HL-60/S4 (cell line): ENCODE results near the gene ACAD11.
"Not testable (repeated sequence)": the region's sequence is repeated elsewhere in the genome, so short reads cannot be mapped to it uniquely, and the experiment has no call there.

Source experiments
- in situ Hi-C: fragments of 300-500 bp; cut with MboI; formaldehyde crosslinking; loops from 2 replicates; pipeline ENCODE4 v1.14.3; 2022; ENCODE audit warnings: low sequenced_read_pairs

Gene ACAD11

DNA sequence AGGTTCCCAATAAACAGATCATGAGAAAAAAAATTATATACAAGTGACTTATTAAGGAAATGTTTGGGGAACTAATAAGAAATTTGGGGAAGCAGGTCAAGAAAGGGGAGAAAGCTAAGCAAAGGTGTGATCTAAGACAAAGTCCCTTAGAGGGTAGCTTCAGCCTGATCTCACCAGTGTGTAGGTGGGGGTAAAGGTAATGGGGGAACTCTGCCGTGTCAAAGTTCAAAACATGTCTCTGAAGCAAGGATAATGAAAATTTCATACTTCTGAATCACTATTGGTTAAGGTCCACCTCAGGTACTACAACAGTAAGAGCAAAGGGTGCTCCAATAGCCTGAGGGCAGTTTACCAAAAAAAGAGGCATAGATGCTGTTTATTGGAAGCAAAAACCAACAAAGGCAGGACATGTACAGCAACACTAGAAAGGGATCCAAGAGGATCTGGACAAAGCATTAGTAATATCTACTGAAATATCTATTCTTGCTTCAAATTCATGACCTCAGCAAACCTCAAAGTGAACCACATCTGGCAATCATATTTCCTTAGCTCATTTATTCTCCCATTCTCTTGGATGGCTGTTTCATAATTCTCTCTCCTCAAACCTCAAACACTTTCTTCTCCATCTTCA is 6.9 kb downstream of the ACAD11 start:
- in situ Hi-C loops: loop anchor here (10.0 kb wide), 1 partner anchor 108 kb away; no protein-coding TSS in a partner anchor

DNA sequence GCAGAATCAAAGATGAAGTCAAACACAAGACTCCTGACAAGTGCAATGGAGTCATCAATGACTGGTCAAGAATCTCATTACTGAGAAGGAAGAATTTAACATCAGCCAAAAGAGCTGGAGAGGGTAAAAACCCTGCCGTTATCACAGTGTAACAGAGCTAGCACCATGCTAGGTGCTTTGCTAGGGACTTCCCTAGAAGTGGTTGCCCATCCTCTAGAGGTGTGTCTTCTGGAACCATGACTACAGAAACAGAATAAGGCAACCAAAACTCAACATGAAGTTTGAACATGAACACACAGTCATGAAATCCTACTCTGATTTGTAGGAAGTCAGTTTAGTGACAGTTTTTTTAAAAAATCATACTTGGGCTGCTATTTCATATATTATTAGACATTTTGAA is 9.5 kb downstream of the ACAD11 start:
- in situ Hi-C loops: loop anchor here (10.0 kb wide), 1 partner anchor 105 kb away; no protein-coding TSS in a partner anchor

DNA sequence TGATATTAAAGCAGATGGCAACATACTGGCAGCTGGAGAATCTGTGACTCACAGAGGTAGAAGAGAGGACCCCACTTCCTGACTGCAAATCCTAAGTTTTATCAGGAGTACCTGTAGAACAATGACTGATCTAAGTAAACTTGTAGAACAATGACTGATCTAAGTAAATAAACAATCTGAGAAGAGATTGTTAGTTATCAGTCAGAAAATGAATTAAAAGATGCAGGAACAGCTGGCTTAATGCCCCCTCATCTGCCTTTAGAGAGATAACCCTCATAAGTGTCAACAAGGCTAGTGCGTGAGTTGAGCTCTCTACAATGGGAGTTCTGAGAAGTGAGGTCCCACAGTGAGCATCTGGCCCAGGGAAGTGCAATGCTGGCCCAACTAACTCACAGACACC is 14.6 kb downstream of the ACAD11 start:
- in situ Hi-C loops: loop anchor here (25.0 kb wide), 1 partner anchor 383 kb away; no protein-coding TSS in a partner anchor

DNA sequence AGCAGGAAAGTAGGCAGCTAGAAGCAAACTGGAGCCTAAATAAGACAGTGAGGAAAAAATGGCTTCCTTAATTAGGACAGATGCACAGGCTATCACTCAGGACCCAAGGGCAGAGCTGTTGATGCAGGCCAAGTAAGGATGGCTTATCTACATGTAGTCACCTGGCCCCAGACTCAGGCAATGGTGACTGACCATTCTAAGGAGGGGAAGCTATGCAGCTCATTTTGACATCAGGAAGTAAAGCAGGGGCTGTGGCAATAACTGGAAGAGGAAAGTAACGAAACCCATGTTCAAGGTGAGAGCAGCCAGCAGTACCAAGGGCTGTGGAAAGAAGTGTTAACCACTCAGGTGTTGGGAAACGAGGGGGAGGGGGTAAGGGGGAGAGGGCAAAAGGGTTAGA is 16.2 kb downstream of the ACAD11 start:
- in situ Hi-C loops: loop anchor here (25.0 kb wide), 1 partner anchor 381 kb away; no protein-coding TSS in a partner anchor

DNA sequence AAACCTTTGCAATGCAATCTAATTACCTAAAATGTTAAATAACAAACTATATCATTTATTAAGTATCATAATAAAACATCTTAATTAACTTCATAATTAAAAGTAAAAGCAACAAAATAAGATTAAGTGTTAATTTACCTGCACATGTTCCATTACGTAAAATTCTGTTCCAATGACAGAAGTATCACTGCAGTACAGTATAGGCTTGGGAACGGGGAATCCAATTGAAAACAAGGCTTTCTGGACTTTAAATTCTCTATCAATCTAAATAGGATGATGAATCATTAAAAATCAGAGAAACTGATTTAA is 17.1 kb downstream of the ACAD11 start:
- in situ Hi-C loops: loop anchor here (25.0 kb wide), 1 partner anchor 380 kb away; no protein-coding TSS in a partner anchor

DNA sequence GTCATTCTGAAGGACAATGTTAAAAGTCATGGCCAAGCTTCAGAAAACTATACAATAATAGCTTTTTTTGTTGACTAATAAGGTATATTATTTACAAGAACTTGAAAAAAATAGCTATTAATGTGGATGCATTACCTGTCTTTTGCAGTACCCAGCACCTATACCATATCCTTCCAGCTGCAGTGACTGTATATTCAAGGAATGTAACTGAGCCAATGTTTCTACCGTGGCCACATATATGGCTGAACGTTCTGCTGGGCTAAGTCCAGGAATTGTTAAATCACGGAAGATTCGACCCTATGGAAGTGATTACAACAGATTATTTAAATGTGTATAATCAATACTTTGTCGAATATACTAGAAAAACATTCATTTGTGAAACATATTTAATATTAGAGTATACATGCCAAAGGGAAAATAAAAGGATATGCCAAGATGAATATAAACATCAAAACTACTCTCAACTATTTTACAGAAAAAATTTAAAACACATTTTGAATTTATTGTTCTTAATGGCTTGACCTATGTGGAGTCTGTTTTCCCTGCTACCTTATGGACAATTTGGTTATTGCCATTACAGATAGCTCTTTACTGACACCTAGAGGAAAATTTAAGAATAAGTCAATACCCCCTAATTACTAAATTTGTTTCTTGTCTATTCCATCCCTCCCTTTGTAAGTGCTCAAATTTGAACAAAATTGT is 17.6 kb downstream of the ACAD11 start:
- in situ Hi-C loops: loop anchor here (25.0 kb wide), 1 partner anchor 380 kb away; no protein-coding TSS in a partner anchor

DNA sequence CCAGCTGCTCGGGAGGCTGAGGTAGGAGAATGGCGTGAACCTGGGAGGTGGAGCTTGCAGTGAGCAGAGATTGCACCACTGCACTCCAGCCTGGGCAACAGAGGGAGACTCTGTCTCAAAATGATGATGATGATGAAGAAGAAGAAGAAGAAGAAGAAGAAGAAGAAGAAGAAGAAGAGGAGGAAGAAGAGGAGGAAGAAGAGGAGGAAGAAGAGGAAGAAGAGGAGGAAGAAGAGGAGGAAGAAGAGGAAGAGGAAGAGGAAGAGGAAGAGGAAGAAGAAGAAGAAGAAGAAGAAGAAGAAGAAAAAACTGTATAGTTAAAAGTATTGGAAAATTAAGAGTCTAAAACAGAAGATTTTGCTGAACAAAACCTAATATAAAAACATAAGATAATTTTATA is 18.2 kb downstream of the ACAD11 start:
- in situ Hi-C loops: loop anchor here (25.0 kb wide), 1 partner anchor 379 kb away; no protein-coding TSS in a partner anchor

DNA sequence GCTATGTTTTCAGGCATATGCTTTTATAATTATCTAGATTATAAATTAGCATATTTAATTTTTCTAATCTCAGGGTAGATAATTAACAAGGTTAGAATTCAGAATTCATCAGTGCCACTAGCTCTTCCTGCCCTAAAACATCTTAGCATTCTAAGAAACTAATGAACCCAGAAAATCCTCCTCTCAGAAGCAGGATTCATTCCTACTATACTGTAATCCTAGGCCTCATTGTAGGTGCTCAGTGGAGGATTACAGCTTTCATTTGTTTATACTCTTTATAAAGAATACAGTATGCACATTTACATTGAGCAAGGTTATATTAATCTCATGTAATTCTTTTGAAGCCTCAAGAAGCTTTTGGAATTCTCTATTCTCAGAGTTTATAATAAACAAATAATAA is 20.9 kb downstream of the ACAD11 start:
- in situ Hi-C loops: loop anchor here (25.0 kb wide), 1 partner anchor 376 kb away; no protein-coding TSS in a partner anchor

DNA sequence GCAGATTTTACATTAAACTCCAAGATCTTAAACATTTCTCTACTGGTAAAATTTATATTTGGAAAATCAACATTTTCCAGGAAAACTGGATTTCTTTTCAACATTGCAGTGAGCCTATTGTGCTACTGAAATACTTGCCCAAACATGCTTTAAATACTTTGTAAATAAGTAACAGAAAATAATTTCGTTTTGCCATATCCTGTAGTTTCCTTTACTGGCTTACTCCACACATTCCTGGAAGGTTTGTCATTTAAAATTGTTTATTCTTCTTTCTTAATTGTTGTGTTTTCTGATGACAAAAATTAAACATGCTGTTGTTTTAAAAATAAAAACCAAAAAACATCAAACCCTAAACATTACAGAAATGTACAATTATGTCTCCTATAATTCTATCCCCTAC is 22.0 kb downstream of the ACAD11 start:
- in situ Hi-C loops: loop anchor here (25.0 kb wide), 1 partner anchor 375 kb away; no protein-coding TSS in a partner anchor

DNA sequence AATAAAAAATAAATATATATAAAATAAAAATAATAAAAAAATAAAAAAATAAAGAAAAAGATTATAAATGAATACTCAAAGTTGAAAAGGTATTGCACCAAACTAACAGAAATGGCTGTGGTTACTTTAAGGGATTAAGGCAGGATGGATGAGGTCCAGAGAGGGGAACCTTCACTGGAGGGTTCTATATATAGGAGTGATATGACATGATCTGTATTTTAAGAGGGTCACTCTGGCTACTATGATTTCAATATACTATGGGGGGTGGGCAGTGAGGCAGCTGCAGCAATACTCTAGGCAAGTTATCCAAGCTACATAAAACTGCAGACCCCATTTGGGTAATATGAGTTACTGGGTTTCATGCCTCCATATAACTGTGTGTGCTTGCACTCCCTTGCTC is 24.6 kb downstream of the ACAD11 start:
- in situ Hi-C loops: loop anchor here (25.0 kb wide), 1 partner anchor 373 kb away; no protein-coding TSS in a partner anchor

DNA sequence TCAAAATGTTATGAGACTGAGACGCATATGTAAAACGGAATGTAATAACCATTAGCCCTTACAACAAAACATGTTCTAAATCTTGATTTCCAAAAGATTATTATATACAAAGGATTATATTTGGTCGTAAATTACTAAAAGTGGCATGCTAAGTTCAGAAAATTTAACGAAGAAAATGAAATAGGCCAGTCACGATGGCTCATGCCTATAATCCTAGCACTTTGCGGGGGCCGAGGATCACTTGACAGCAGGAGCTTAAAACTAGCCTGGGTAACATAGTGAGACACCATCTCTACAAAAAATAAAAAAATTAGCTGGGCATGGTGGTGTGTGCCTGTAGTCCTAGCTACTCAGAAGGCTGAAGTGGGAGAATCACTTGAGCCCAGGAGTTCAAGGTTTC is 29.0 kb downstream of the ACAD11 start:
- in situ Hi-C loops: loop anchor here (25.0 kb wide), 1 partner anchor 368 kb away; no protein-coding TSS in a partner anchor

DNA sequence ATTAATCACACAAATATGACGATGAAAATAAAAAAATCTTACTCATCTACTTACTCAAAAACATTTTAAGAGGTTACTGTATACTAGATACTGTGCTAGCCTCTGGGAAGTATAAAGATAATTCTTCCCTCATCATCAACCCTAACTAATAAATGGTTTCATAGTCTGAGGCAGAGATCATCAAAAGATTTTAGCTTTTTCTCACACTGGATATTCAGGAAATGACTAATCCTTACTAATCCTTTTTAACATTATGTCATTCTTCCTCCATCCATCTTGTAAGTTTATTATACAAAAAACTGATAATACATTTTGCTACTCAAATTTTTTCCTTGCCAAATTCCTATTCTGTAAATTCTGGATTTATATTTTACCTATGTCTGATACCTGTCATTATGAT is 29.7 kb downstream of the ACAD11 start:
- in situ Hi-C loops: loop anchor here (25.0 kb wide), 1 partner anchor 368 kb away; no protein-coding TSS in a partner anchor

DNA sequence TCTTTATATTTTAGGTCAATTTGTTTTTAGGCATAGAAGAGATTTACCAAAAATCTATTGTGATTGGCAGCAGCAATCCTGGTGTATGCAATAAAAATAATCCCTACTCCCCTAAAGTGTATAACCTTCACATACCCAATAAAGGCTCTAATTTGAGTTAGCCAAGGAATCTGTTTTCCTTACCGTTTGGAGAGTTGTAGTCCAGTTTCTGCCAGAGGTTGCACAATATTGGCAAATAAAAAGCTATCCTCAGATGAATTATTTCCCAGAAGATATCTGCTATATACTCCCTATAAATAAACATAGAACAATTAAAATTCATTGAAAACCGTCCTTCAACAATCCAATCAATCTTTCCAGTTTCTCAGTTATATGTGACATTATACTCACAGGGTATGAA is 31.5 kb downstream of the ACAD11 start:
- in situ Hi-C loops: loop anchor here (25.0 kb wide), 1 partner anchor 366 kb away; no protein-coding TSS in a partner anchor

DNA sequence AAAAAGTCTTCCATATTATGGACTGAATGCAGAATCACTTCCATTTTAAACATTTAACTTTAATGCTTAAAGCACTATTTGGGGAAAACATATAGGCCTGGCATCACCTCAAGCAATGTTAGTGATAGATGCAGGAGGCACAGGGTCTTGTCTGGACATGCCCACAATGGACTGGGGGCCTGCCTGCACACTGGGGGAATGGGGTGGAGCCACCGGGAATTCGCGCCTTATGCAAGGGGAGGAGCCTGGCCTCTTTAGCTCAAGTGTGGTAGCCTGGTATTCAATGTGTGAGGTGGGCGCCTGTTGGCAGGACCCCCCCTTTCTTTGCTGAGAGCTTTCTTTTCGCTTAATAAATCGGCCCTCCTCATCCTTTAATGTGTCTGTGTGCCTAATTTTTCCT is 32.7 kb downstream of the ACAD11 start:
- in situ Hi-C loops: loop anchor here (25.0 kb wide), 1 partner anchor 365 kb away; no protein-coding TSS in a partner anchor

DNA sequence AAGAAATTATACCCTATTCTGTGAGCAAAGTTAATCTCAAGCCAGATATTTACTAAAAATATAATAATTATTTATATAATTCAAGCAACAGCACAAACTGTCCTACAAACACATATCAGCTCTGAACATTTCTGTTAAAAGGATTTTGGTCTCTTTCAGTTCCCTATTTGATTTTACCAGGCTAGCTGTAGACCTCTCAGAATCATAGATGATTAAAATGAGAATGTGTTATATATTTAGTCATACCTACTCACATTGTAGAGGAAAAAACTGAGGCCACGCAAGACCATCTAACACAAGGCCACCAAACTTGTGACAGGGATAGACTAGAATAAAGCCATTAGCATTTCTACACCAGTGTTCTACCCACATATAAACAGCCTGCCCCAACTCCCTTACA is 34.0 kb downstream of the ACAD11 start:
- in situ Hi-C loops: loop anchor here (25.0 kb wide), 1 partner anchor 363 kb away; no protein-coding TSS in a partner anchor

DNA sequence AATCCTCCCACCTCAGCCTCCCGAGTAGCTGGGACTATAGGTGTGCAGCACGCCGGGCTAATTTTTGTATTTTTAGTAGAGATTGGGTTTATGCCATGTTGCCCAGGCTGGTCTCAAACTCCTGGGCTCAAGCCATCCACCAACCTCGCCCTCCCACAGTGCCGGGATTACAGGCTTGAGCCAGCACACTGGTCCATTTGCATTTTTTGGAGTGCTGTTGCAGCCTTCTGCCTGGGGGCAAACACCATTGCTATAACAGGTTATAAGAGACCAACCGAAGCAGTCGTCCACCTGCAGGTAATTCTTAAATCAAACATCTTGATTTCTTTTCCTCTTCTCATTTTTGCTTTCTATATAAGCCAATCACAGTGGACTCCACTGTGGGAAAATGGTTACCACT is 34.8 kb downstream of the ACAD11 start:
- in situ Hi-C loops: loop anchor here (25.0 kb wide), 1 partner anchor 362 kb away; no protein-coding TSS in a partner anchor

DNA sequence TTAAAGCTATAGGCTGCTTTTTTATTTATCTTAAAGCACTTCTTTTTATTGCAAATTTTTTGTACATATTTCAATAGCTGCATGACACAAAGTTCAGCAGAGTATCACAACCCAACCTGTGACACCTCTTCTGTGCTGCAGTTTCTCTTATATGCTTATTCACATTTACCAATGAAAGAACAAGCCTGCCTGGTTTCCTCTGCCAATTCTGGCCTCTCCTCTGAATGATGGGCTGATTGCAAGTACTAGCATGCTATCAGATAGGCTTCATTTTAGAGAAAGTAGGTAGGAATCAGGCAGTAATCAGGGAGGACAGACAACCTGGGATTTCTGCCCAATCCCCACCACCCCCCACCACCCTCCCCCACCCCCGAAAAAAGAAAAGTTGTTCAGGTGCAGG is 36.0 kb downstream of the ACAD11 start:
- in situ Hi-C loops: no loop called here

DNA sequence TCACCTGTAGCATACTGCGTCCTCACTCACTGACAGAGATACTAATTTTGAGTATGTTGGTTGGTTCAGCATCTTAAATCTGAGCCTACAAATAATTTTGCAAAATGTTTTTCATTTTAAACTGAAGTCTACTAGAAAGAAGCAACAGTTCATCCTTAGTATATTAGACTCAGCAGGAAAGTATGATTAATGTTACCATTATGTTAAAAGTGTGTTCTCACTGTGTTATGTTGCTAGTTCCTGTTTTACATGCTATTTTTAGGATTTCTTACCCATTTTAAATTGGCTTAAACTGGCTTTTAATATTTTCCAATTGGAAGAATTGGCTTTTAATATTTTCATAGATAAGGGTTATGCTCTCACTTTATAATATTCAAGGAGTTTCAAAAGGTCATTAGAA is 36.8 kb downstream of the ACAD11 start:
- in situ Hi-C loops: no loop called here

DNA sequence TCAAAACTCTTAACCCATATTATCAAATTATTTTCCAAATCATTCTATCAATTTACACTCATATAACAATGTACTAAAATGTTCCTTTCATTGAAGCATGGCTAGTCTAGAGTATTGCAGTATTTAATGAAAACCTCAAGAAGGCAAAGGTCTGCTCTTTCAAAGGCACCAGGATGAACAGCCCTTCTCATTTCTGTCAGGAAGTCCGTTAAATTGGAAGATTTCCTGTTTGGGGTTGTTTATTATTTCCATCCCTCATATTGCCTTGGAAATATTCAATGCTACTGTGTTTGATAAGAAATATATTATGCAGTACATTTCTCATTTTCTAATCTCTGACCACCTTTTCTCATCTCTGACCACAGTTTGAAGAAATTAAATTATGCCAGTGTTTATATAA is 37.5 kb downstream of the ACAD11 start:
- in situ Hi-C loops: no loop called here

DNA sequence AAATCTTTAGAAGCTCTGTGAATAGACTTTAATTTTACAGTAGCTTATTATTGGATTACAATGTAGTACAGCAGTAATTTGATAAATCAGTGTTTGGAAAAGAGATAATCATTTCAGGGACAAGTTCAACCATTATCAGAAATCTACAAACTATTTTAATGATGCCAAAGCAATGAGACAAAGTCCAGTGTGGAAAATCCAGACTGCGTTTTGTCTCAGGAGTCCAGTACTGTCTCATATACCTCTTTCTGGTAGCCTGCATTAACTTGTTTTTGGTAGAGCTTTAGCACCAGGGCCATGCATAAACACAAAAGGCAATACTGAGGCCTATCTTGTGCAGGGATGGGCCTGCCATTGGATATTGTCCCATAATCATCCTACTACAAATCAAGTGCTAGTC is 42.8 kb downstream of the ACAD11 start:
- in situ Hi-C loops: no loop called here

DNA sequence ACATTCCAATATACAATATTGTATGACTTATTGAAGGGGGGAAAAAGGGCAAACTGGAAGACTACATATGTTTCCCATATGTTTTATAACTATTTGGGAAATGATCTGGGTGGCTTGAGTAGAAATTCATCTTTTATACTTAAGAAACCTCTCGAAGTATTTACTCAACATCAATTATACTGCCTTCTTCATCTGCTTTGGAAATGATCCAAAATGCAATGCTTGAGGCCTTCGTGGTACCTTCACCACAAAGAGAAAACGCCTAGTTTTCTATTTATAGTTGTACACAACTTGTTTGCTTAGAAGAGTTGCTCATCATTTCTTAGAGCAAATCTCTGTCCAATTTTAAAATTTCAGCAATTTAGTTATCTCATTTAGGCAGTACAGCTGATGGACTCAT is 43.7 kb downstream of the ACAD11 start:
- in situ Hi-C loops: no loop called here

DNA sequence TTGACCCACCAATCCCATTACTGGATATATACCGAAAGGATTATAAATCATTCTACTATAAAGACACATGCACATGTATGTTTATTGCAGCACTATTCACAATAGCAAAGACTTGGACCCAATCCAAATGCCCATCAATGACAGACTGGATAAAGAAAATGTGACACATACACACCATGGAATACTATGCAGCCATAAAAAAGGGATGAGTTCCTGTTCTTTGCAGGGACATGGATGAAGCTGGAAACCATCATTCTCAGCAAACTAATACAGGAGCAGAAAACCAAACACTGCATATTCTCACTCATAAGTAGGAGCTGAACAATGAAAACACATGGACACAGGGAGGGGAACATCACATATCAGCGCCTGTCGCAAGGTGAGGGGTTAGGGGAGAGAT is 44.3 kb downstream of the ACAD11 start:
- in situ Hi-C loops: not testable (repeated sequence)
